K562 (cell line): ENCODE data around the gene UBXN1. TPM values are rescaled to one million over a fixed set of nuclear protein-coding genes. Genes with fewer than 3 reads are reported as not detected.

Experiments used
- CEBPG ChIP-seq, 3 experiments: fragments of 200-800 bp in 1 of 3; sonication (Bioruptor generic) in 1 of 3; sonication (generic) in 1 of 3; formaldehyde crosslinking in 1 of 3; IDR thresholded peaks in 2 of 3; conservative IDR thresholded peaks in 1 of 3; 2 replicates each; pipeline versions ENCODE4 v1.6.1 to v1.8.0; 2016 to 2022; ENCODE audit warnings: missing compliant biosample characterization in 2 of 3, missing genetic modification characterization in 2 of 3, mild to moderate bottlenecking in 1 of 3, missing genetic modification reagents in 1 of 3
- E2F5 ChIP-seq: sonication (generic); formaldehyde crosslinking; IDR thresholded peaks from 2 replicates; pipeline ENCODE4 v1.8.0; 2022; ENCODE audit warnings: mild to moderate bottlenecking, missing genetic modification reagents
- ERF ChIP-seq: fragments of 450-650 bp; formaldehyde crosslinking; IDR thresholded peaks from 2 replicates; pipeline ENCODE4 v1.4.0; 2020; ENCODE audit warnings: mild to moderate bottlenecking, mixed read lengths
- HNRNPUL1 ChIP-seq: fragments of 200-400 bp; formaldehyde crosslinking; IDR thresholded peaks from 2 replicates; pipeline ENCODE4 v1.6.1; 2017; ENCODE audit warnings: low read length
- HOMEZ ChIP-seq: fragments of 250-450 bp; sonication (Bioruptor Pico); IDR thresholded peaks from 2 replicates; pipeline ENCODE4 v1.4.0; 2020; ENCODE audit warnings: mild to moderate bottlenecking, moderate library complexity
- IRF1 ChIP-seq: sonication (generic); formaldehyde crosslinking; IDR thresholded peaks from 2 replicates; pipeline ENCODE4 v1.8.0; 2022; ENCODE audit warnings: missing genetic modification reagents, mild to moderate bottlenecking, borderline replicate concordance
- KAT8 ChIP-seq: fragments of 450-650 bp; IDR thresholded peaks from 2 replicates; pipeline ENCODE4 v1.6.1; 2016; ENCODE audit warnings: low read depth, mild to moderate bottlenecking
- KLF13 ChIP-seq: fragments of 450-650 bp; IDR thresholded peaks from 2 replicates; pipeline ENCODE4 v1.6.1; 2016; ENCODE audit warnings: missing genetic modification characterization, low read depth, mild to moderate bottlenecking, missing compliant biosample characterization, moderate library complexity, borderline replicate concordance
- MAFG ChIP-seq: fragments of 450-650 bp; conservative IDR thresholded peaks from 2 replicates; pipeline ENCODE4 v1.6.1; 2016; ENCODE audit warnings: missing genetic modification characterization, missing compliant biosample characterization
- NFXL1 ChIP-seq: fragments of 450-650 bp; formaldehyde crosslinking; IDR thresholded peaks from 2 replicates; pipeline ENCODE4 v1.4.0; 2021; ENCODE audit warnings: mild to moderate bottlenecking
- RBM15 ChIP-seq: fragments of 200-400 bp; formaldehyde crosslinking; IDR thresholded peaks from 2 replicates; pipeline ENCODE4 v1.6.1; 2018; ENCODE audit warnings: mild to moderate bottlenecking, low read length, moderate library complexity; ENCODE audit not compliant: insufficient read depth
- SRSF1 ChIP-seq: fragments of 200-400 bp; formaldehyde crosslinking; IDR thresholded peaks from 2 replicates; pipeline ENCODE4 v1.6.1; 2017; ENCODE audit warnings: mild to moderate bottlenecking, low read depth, low read length, moderate library complexity
- TCF3 ChIP-seq: sonication (generic); formaldehyde crosslinking; IDR thresholded peaks from 2 replicates; pipeline ENCODE4 v1.4.0; 2020; ENCODE audit warnings: mild to moderate bottlenecking, missing genetic modification reagents
- ZFX ChIP-seq: sonication (generic); formaldehyde crosslinking; IDR thresholded peaks from 2 replicates; pipeline ENCODE4 v1.8.0; 2022; ENCODE audit warnings: mild to moderate bottlenecking, missing genetic modification reagents, moderate library complexity
- ZNF23 ChIP-seq: fragments of 250-450 bp; sonication (Bioruptor Pico); IDR thresholded peaks from 2 replicates; pipeline ENCODE4 v1.4.0; 2020; ENCODE audit warnings: mild to moderate bottlenecking
- ZNF232 ChIP-seq: sonication (generic); formaldehyde crosslinking; IDR thresholded peaks from 2 replicates; pipeline ENCODE4 v1.8.0; 2022; ENCODE audit warnings: mild to moderate bottlenecking, missing genetic modification reagents
- ZNF407 ChIP-seq: fragments of 450-650 bp; IDR thresholded peaks from 2 replicates; pipeline ENCODE4 v1.6.1; 2016; ENCODE audit warnings: low read depth
- polyA plus RNA-seq, 8 experiments: library from polyadenylated mRNA; depleted of rRNA in 4 of 8; stranded (reverse) in 5 of 8; unstranded in 3 of 8; fragments of >200 nt; fragmentation: Nextera tagmentation in 2 of 8; fragmentation: Illumina TruSeq in 1 of 8; extraction: Ambion mirVana in 2 of 8; extraction: Trizol in 1 of 8; gene quantifications; 2 replicates each; pipeline versions ENCODE4 v1.2.1 to v1.2.3, GENCODE V29; 2011 to 2014; ENCODE audit warnings: inconsistent platforms in 1 of 8, missing spikeins in 1 of 8
- total RNA-seq, 7 experiments: library from RNA; depleted of rRNA in 6 of 7; stranded (reverse); fragments of >200 nt in 6 of 7; fragmentation: Illumina TruSeq in 2 of 7; extraction: Trizol in 2 of 7; gene quantifications; 2 replicates each; pipeline versions ENCODE4 v1.2.1 to v1.2.3, GENCODE V29; 2011 to 2021; ENCODE audit warnings: low replicate concordance in 1 of 7

Gene UBXN1
- total and polyA plus RNA-seq, 9 of the 15 experiments (the other 6 are each of a cell fraction or from before 2014, with no cell fraction given): 4.8 to 263 (median 99.7) TPM

- no peak for TF ChIP-seq ZNF407
- TF ChIP-seq HNRNPUL1: no peak
- no peak for TF ChIP-seq ZNF23 (CRISPR knock-in tag)
- no peak for TF ChIP-seq ZNF232
- TF ChIP-seq MAFG (tag): no peak
- peak; percentile 74 for TF ChIP-seq CEBPG (CRISPR knock-in tag; IDR thresholded peaks at IDR 0.05)
- peak; percentile 72 to 80 for TF ChIP-seq CEBPG (tag; conservative IDR thresholded peaks at IDR 0.05 in 1 of 2, IDR thresholded peaks at IDR 0.05 in 1 of 2)
- TF ChIP-seq IRF1 (CRISPR knock-in tag): no peak
- TF ChIP-seq KAT8: no peak
- no peak for TF ChIP-seq KLF13 (tag)
- no peak for TF ChIP-seq HOMEZ (CRISPR knock-in tag)
- no peak for TF ChIP-seq SRSF1
- no peak for TF ChIP-seq NFXL1 (CRISPR knock-in tag)
- peak; percentile 23; the same call in 1 of the 2 replicates for TF ChIP-seq ZFX (CRISPR knock-in tag)
- no peak for TF ChIP-seq ERF (CRISPR knock-in tag)
- TF ChIP-seq E2F5: no peak
- no peak for TF ChIP-seq RBM15
- no peak for TF ChIP-seq TCF3
These were observed 22.0 kb downstream of the UBXN1 start (continued) for GRCh38 chr11:62656796-62657429.
